Vagina (tissue), 2 donors: ENCODE results near the gene RASSF9.

Source experiments
- CTCF ChIP-seq, 3 experiments: fragments of 450-650 bp in 2 of 3; fragments of 200-600 bp in 1 of 3; sonication (generic) in 1 of 3; IDR thresholded peaks; one replicate each; pipeline ENCODE4 v1.5.1; 2017 to 2019; ENCODE audit warnings: antibody characterized with exemption in 3 of 3, mild to moderate bottlenecking in 2 of 3, moderate library complexity in 2 of 3
- POLR2A ChIP-seq, 2 donors: fragments of 450-650 bp; IDR thresholded peaks; one replicate each; pipeline ENCODE4 v1.6.1; 2017; ENCODE audit warnings: antibody characterized with exemption in 2 of 2, mild to moderate bottlenecking in 2 of 2, moderate library complexity in 2 of 2
- POLR2AphosphoS5 ChIP-seq, 2 donors: sonication (generic); formaldehyde crosslinking; IDR thresholded peaks; one replicate each; pipeline ENCODE4 v1.9.0; 2017; ENCODE audit warnings: antibody characterized with exemption in 2 of 2, mild to moderate bottlenecking in 2 of 2, low read depth in 1 of 2; ENCODE audit not compliant: insufficient read depth in 1 of 2

GRCh38 chr12:85755760-85756159 lies 80.4 kb downstream of the RASSF9 start:
- TF ChIP-seq CTCF (IDR thresholded peaks at IDR 0.05), result no peak
- no peak for TF ChIP-seq POLR2A (IDR thresholded peaks at IDR 0.05)
- no peak for TF ChIP-seq POLR2AphosphoS5 (IDR thresholded peaks at IDR 0.05; ENCODE audit: insufficient read depth in 1 of 2, low read depth in 1 of 2)
